Measurements from ENCODE around the gene TFAM.

TFAM gene

GRCh38 chr10:58359541-58359940, 25.7 kb upstream of the TFAM start:
- H3K27ac ChIP-seq: no peak overlapping the region
- TF ChIP-seq ZFX (IDR thresholded peaks at IDR 0.05) (no peak), CTCF (conservative IDR thresholded peaks at IDR 0.05) (no peak)

GRCh38 chr10:58360412-58361004, 24.7 kb upstream of the TFAM start:
- H3K27ac ChIP-seq: no peak overlapping the region
- no peak for TF ChIP-seq CTCF (conservative IDR thresholded peaks at IDR 0.05)

GRCh38 chr10:58361353-58361752, 23.9 kb upstream of the TFAM start:
- no peak overlapping the region for H3K27ac ChIP-seq
- no peak for TF ChIP-seq ZFX (IDR thresholded peaks at IDR 0.05)

- H3K27ac ChIP-seq: no peak overlapping the region
- TF ChIP-seq CTCF (conservative IDR thresholded peaks at IDR 0.05): no peak
- TF ChIP-seq ZFX (IDR thresholded peaks at IDR 0.05): no peak
These were observed 23.0 kb upstream of the TFAM start for GRCh38 chr10:58362027-58362789.

- H3K27ac ChIP-seq: no peak overlapping the region
- TF ChIP-seq CTCF (conservative IDR thresholded peaks at IDR 0.05): no peak
- TF ChIP-seq ZFX (IDR thresholded peaks at IDR 0.05): no peak
These were observed 18.1 kb upstream of the TFAM start for GRCh38 chr10:58367069-58367468.

GRCh38 chr10:58371473-58371872, 13.7 kb upstream of the TFAM start:
- no peak overlapping the region for H3K27ac ChIP-seq
- TF ChIP-seq CTCF (conservative IDR thresholded peaks at IDR 0.05) (no peak), ZFX (IDR thresholded peaks at IDR 0.05) (no peak)

- H3K27ac ChIP-seq: no peak overlapping the region
- TF ChIP-seq CTCF (conservative IDR thresholded peaks at IDR 0.05) (no peak), ZFX (IDR thresholded peaks at IDR 0.05) (no peak)
These were observed 12.4 kb upstream of the TFAM start for GRCh38 chr10:58372607-58373441.

Measured in C4-2B (cell line).